ELF-1 (cell line): ENCODE measurements around the gene SLCO2B1.

Source experiments
- DNase-seq: peaks from one replicate; pipeline ENCODE4 v3.0.0-alpha.2; 2016; ENCODE audit warnings: low read depth, low spot score

The SLCO2B1 gene

DNA sequence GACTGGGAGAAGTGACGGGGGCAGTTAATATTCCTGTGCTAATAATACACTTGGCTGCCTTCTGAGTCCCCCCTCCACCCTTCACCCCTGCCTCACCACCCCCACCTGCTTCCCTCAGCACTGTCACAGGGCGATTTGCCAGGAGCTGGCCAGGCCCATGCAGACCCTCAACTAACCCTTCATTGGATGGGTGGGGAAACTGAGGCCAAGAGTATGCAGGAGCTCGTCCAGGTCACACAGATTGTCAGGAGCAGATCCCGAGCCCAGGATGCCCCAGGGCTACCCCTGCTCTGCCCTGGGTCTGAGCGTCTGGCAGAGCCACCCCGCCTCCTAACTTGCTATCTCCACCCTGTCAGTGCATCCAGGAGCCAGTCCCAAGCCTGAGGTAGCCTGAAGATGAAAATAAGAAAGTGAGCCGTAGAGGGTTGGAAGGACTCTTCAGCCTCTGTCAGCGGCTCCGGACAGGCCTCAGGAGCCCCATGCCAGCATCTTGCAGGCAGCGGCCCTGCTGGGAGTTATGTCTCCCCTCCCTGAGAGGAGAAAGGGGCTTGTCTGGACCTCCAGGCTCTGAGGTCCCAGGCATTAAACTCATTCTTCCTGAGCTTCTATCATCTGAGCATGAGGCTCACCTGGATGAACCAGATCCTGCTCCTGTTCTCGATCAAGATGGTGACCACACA lies 95.9 kb downstream of the SLCO2B1 start:
- no peak for DNase-seq

DNA sequence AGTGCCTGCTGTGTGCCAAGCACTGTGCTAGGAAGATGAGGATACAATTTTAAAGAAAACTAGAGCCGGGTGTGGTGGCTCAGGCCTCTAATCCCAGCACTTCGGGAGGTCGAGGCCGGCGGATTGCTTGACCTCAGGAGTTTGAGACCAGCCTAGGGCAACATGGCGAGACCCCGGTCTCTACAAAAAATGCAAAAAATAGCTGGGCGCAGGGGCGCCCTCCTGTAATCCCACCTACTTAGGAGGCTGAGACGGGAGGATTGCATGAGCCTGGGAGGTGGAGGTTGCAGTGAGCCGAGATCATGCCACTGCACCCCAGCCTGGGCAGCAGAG lies 98.0 kb downstream of the SLCO2B1 start:
- no peak for DNase-seq

DNA sequence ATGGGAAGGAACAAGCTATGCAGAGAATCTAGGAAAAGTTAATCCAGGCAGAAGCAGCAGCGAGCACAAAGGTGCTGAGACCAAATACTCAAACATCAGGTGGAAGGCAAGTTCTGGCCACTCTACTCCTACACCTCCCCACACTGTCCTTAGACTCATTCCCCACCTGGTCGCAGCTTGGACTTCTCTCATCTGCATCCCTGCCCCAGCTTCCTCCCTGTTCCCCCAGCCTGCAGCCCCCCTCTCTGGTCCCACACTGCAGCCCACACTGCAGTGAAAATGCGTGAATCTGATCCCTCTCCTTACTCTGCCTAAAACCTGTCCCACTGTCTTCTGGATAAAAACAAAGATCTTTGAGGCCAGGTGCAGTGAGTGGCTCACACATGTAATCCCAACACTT lies 98.8 kb downstream of the SLCO2B1 start:
- no peak for DNase-seq

DNA sequence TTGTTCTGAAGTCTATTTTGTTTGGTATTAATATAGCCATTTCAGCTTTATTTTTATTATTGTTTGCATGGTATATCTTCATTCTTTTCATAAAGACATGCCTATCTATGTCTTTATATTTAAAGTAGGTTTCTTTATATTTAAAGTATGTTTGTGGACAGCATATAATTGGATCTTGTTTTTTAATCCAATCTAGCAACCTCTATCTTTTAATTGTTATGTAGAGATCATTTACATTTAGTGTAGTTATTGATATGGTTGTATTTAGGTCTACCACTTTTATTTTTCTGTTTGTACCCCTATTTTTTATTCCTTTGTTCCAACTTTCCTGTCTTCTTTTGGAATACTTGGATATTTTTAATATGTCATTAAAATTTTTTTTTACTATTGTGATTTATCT lies 103.4 kb downstream of the SLCO2B1 start:
- DNase-seq = no peak
